CD4-positive, alpha-beta T cell (primary cell): ENCODE results near the gene CCDC102B. TPM values are rescaled to one million over a fixed set of nuclear protein-coding genes. Genes with fewer than 3 reads are reported as not detected.

Experiments
- ATAC-seq: fragments of 200-7000 bp; cut with Tn5 transposase; one replicate; pipeline ENCODE4 v1.10.0; 2022; ENCODE audit warnings: mild to moderate bottlenecking; ENCODE audit not compliant: poor library complexity
- CTCF ChIA-PET: fragments of 350-600 bp; sonication (Branson Sonifier 250); formaldehyde crosslinking; loops from one replicate; lab custom pipeline; 2021; ENCODE audit warnings: antibody characterized with exemption, inconsistent platforms; lab: Charles Lee
- POLR2A ChIA-PET: fragments of 350-600 bp; sonication (Branson Sonifier 250); formaldehyde crosslinking; loops from one replicate; lab custom pipeline; 2021; ENCODE audit warnings: antibody characterized with exemption, inconsistent platforms; lab: Charles Lee
- DNase-seq, 14 experiments: peaks; one replicate each; pipeline ENCODE4 v3.0.0-alpha.2; 2013 to 2020; ENCODE audit warnings: mixed read lengths in 2 of 14
- H3K27ac ChIP-seq, 2 donors: one replicate each; pipeline versions ENCODE4 v1.5.1 to v1.7.0; 2013; ENCODE audit warnings: low read length in 2 of 2, low read depth in 1 of 2, mild to moderate bottlenecking in 1 of 2
- H3K27me3 ChIP-seq, 2 experiments: 1 replicate in 1 of 2; 2 replicates in 1 of 2; pipeline versions ENCODE4 v1.6.1 to v1.7.0; 2013; ENCODE audit warnings: low read length in 2 of 2, control low read depth in 1 of 2, mild to moderate bottlenecking in 1 of 2, moderate library complexity in 1 of 2; ENCODE audit not compliant: insufficient read depth in 2 of 2, control insufficient read depth in 1 of 2
- H3K36me3 ChIP-seq: one replicate; pipeline ENCODE4 v1.6.1; 2013; ENCODE audit warnings: low read length, control low read depth; ENCODE audit not compliant: insufficient read depth
- H3K4me1 ChIP-seq: one replicate; pipeline ENCODE4 v1.6.1; 2013; ENCODE audit warnings: low read length, control low read depth; ENCODE audit not compliant: insufficient read depth
- H3K4me3 ChIP-seq: one replicate; pipeline ENCODE4 v1.5.1; 2013; ENCODE audit warnings: mild to moderate bottlenecking, low read length, moderate library complexity
- H3K9me3 ChIP-seq, 2 experiments: 1 replicate in 1 of 2; 2 replicates in 1 of 2; pipeline versions ENCODE4 v1.6.1 to v1.7.0; 2013; ENCODE audit warnings: low read length in 2 of 2, mild to moderate bottlenecking in 2 of 2, control low read depth in 1 of 2, moderate library complexity in 1 of 2; ENCODE audit not compliant: control insufficient read depth in 1 of 2, insufficient read depth in 1 of 2
- H3K27ac Mint-ChIP-seq: one replicate; pipeline ENCODE4 v1.8.0; 2020; ENCODE audit warnings: mixed read lengths
- H3K27me3 Mint-ChIP-seq: one replicate; pipeline ENCODE4 v1.8.0; 2021; ENCODE audit warnings: mixed read lengths
- H3K36me3 Mint-ChIP-seq: one replicate; pipeline ENCODE4 v1.8.0; 2021; ENCODE audit warnings: low read depth, mixed read lengths
- H3K4me1 Mint-ChIP-seq: one replicate; pipeline ENCODE4 v1.8.0; 2021; ENCODE audit warnings: low read depth, mixed read lengths
- H3K4me3 Mint-ChIP-seq: one replicate; pipeline ENCODE4 v1.8.0; 2020; ENCODE audit warnings: mild to moderate bottlenecking, mixed read lengths
- H3K9me3 Mint-ChIP-seq: one replicate; pipeline ENCODE4 v1.8.0; 2020; ENCODE audit warnings: mixed read lengths
- CTCF ChIP-seq: fragments of 200-600 bp; IDR thresholded peaks from one replicate; pipeline ENCODE4 v1.8.0; 2022; ENCODE audit warnings: antibody characterized with exemption, mild to moderate bottlenecking
- intact Hi-C, 2 experiments: fragments of 100-400 bp; cut with DNase I in 1 of 2; cut with micrococcal nuclease in 1 of 2; formaldehyde crosslinking; loops; one replicate each; pipeline versions ENCODE4 v1.15.1 to v1.9.0; 2023 to 2025; cut with DNase I, micrococcal nuclease
- total RNA-seq, 174 experiments: library from RNA in 2 of 174; stranded (reverse) in 2 of 174; gene quantifications; one replicate each; pipeline ENCODE4 v1.2.3 and lab custom pipeline; 2021 to 2026

Gene CCDC102B
- total RNA-seq, 2 experiments from 2014 or later, result 2.6 to 3.0 TPM

DNA sequence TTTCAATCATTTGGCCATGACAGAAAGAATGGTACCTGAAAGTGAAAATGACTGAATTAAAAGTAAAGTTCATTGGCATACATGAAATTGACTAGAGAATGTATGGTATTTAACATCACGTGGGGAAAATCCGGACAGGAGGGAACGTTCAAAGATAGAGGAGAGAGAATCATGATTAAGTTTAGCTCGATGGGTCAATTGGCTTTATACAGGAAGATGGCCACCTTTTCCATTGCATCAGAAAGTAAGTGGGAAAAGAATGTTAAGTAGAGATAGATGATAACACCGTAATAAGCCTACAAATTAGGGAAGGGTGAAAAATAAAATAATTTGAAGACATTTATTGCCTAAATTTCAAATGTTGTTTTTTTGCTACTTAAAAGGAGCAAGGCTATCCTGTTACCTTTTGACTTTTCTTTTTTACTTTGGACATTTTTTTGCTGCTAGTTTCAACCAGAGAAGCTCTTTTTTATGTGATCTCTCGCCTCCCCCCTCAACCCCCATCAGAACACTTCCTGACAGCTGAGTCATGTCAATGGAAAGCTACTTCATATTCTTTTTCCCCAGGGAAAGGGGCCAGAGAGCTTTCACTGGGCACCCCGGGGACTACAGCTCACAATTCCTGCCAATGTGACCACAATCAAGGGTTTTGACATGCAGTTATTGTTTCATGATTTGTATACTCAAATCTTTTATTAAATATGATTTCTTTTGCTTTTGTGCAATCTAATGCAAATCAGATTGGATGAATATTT lies 767 bp upstream of the CCDC102B start:
- H3K9me3 ChIP-seq, result no peaks in the 10 kb centered on the region
- no peaks in the 10 kb centered on the region for H3K4me1 ChIP-seq
- Mint-ChIP-seq H3K4me3 (no peak overlapping the region), H3K27me3 (no peaks in the 10 kb centered on the region), H3K4me1 (no peaks in the 10 kb centered on the region), H3K36me3 (no peaks in the 10 kb centered on the region), H3K27ac (no peak overlapping the region), H3K9me3 (no peaks in the 10 kb centered on the region)
- no peaks in the 10 kb centered on the region for H3K36me3 ChIP-seq
- CTCF ChIA-PET, result no interaction called here
- DNase-seq (no peak), ATAC-seq (no peak)
- POLR2A ChIA-PET, result no interaction called here
- TF ChIP-seq CTCF, result no peak
- no peaks in the 10 kb centered on the region for H3K27me3 ChIP-seq
- no peak overlapping the region for H3K27ac ChIP-seq
- intact Hi-C loops, result no loop called here
- H3K4me3 ChIP-seq, result no peak overlapping the region

- H3K9me3 Mint-ChIP-seq, result no peaks in the 10 kb centered on the region
- no peaks in the 10 kb centered on the region for H3K27me3 ChIP-seq
- no peak overlapping the region for H3K4me3 ChIP-seq
- intact Hi-C loops, result no loop called here
- H3K27me3 Mint-ChIP-seq, result no peaks in the 10 kb centered on the region
- POLR2A ChIA-PET, result no interaction called here
- CTCF ChIA-PET, result no interaction called here
- DNase-seq (no peak), ATAC-seq (no peak)
- no peak overlapping the region for H3K4me3 Mint-ChIP-seq
- no peak overlapping the region for H3K27ac Mint-ChIP-seq
- no peak for TF ChIP-seq CTCF
- no peaks in the 10 kb centered on the region for H3K36me3 ChIP-seq
- no peaks in the 10 kb centered on the region for H3K4me1 Mint-ChIP-seq
- no peaks in the 10 kb centered on the region for H3K9me3 ChIP-seq
- H3K4me1 ChIP-seq, result no peaks in the 10 kb centered on the region
- H3K27ac ChIP-seq, result no peak overlapping the region
- no peaks in the 10 kb centered on the region for H3K36me3 Mint-ChIP-seq
Measured at GRCh38 chr18:68800075-68800474, 2.2 kb downstream of the CCDC102B start.

DNA sequence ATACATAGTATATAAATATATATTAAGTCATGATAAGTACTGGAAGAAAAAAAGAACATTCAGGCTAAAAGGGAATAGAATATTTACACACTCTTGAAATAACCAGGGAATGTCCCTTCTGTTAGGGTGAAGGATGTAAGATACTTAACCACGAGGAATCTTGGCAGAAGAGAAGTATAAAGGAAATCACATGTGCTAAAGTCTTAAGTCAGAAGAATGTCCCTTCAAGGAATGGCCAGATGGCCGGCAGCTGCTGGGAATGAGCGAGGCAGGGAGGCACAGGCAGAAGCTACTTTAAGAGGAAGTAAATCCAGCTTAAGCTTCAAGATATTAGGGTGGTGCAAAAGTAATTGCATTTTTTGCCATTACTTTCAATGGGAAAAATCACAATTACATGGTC lies 5.5 kb downstream of the CCDC102B start:
- Histone ChIP-seq H3K9me3 (no peaks in the 10 kb centered on the region), H3K4me3 (no peak overlapping the region), H3K27me3 (no peaks in the 10 kb centered on the region), H3K4me1 (no peaks in the 10 kb centered on the region), H3K27ac (no peak overlapping the region), H3K36me3 (no peaks in the 10 kb centered on the region)
- Mint-ChIP-seq H3K4me1 (no peaks in the 10 kb centered on the region), H3K9me3 (no peaks in the 10 kb centered on the region), H3K4me3 (no peak overlapping the region), H3K36me3 (no peaks in the 10 kb centered on the region), H3K27me3 (no peaks in the 10 kb centered on the region), H3K27ac (no peak overlapping the region)
- intact Hi-C loops, result no loop called here
- ChIA-PET CTCF (no interaction called here), POLR2A (no interaction called here)
- DNase-seq (no peak), ATAC-seq (no peak)
- no peak for TF ChIP-seq CTCF
